ENCODE results near the gene CAPN12.
A peak's percentile ranks its signal among the peaks of the same experiment; 100 is the strongest.

Gene CAPN12

GRCh38 chr19:38737921-38738737 lies 6.1 kb downstream of the CAPN12 start:
- DNase-seq, result no peak

- DNase-seq, result no peak
Observed at GRCh38 chr19:38737281-38737865, 6.9 kb downstream of the CAPN12 start.

DNA sequence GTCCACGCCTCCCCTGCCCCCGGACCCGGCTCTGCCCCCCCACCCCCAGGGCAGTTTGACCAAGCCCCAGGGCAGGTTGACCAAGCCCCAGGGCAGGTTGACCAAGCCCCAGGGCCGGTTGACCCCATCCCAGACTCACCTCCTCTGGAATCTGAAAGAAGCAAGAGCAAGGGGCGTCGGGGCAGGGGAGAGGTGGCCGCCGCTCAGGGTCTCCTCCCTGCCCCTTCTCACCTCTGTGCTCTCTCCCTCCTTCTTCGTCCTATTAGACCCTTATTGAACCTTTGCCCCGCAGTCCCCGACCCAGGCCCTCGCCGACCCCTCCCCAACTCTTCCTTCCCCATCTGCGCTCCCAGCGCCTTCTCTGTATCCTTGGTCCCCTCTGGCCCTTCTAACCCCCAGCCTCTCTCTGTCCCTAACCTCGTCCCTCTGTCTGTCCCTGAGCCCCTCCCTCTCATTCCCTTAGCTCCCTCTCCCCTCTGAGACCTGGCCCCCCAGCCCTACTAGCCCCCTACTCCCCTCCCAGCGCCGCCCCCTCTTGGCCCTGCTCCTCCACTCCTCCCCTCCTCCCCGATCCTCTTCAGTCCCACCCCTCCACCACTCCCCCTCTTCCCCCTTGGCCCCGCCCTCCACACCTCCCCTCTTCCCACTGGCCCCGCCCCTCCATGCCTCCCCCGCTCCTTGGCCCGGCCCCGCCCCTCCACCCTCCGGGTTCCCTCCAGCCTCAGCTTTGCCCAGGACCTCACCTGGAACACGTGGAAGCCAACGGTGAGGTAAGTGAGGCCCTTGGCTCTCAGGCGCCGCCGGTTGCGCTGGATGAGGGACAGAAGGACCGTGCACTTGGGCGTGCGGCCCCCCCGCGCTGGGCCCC lies 7.6 kb downstream of the CAPN12 start:
- DNase-seq, result peak; percentile 36

DNA sequence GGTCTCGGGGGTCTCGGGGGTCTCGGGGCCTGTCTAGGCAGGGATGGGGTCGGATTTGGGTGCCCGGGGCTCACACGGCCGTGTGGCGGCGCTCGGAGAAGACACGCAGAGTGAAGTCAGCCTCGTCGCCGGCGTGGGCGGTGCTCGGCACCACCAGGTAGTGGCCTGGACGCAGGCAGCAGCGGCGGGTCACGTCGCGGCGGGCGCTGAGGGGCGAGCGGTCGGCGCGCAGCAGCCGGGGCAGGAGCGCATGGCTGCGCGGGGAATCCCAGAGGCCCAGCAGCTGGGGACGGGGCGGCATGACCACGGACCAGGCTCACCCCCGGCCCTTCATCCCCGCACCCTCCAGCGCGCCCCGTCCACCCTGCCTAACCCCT lies 8.2 kb downstream of the CAPN12 start:
- no peak for DNase-seq

GRCh38 chr19:38735257-38735686 lies 9.0 kb downstream of the CAPN12 start:
- peak; percentile 76 for DNase-seq

DNA sequence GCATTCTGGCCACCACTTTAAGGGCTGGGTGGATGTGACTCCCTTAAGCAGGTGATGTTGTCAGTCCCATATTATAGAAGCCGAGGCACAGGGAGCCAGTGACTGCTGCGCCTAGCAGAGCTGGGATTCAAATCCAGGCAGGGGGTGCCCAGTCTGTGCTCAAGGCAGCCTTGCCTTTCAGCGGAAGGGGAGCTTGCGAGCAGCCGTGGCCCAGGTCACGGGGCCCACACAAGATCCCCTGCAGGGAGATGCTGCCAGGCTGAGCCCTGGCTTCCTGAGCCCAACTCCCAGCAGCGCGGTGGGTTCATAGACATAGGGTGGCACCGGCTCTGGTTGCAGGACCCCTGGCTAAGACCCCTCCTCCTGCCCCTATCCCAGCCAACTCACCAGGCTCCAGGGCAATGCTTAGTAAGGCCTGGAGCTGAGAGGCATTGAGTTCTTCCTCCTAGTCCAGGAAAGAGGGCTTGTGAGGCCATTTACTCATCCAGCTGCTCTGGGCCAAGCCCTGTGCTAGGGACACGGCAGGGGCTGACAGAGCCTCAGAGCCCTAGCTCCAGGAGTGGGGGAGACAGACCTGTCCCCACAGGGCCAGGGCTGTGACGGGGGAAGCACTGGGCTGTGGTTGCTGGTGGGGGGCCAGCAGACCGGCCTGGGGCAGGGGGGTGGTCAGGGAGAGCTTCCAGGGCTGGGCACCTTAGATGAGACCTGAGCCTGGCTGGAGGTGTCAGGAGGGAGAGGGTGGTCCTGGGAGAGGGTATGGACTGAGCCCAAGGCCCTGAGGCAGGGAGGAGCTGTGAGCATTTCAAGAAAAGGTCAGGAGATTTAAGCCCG lies 9.6 kb downstream of the CAPN12 start:
- DNase-seq, result no peak

DNA sequence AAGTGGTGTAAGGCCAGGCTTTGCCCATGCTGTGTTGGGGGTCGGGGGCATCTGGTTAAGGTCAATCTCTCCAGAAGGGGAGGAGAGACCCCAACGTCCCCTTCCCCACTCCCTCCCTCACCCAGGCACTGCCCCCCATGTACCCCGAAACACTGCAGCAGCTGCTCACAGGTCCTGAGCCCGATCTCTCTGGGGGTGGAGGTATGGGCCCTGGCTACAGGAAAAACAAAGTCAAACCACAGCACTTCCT lies 10.2 kb downstream of the CAPN12 start:
- no peak for DNase-seq

GRCh38 chr19:38733493-38734175 lies 10.6 kb downstream of the CAPN12 start:
- DNase-seq, result no peak

DNA sequence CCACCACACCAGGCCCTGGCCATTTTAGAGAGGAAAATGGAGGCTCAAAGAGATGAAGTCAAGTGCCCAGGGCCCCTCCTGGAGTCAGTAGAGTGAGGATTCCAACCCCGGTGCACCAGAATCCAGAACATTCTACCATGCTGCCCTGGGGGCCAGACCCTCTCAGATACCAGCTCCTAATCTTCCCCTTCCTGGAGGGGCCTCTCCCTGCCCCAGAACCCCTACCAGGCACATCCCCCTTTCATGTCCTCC lies 11.1 kb downstream of the CAPN12 start:
- no peak for DNase-seq

DNA sequence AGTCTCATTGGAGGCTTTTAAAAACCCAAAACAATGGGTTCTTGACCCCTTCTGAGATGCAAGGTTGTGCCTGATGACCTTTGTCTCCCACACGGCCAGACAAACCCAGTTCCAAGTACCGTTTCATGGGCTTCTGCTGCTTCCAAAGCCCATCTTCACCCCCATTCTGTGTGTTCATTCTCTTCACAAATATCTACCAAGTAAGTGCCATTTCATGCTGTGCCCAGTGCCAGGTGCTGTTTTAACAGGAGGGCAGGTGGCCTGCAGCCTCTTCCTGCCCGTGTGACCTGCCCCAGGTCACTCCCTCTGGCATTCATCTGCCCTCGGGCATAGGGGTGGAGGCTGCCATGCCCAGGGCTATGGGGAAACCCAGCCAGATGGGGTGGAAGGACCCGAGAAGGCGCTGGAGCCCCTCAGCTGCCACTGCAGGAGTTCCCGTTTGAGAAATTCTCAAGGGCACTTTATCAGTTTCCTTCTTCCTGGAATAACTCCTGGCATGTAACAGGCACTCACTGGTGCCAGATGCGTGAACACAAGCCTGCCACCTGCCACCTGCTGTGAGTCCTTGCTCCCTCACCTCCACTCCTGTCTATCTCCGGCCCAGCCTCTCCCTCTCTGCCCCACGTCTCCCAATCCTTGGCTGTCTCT lies 12.5 kb downstream of the CAPN12 start:
- peak; percentile 83 for DNase-seq

DNA sequence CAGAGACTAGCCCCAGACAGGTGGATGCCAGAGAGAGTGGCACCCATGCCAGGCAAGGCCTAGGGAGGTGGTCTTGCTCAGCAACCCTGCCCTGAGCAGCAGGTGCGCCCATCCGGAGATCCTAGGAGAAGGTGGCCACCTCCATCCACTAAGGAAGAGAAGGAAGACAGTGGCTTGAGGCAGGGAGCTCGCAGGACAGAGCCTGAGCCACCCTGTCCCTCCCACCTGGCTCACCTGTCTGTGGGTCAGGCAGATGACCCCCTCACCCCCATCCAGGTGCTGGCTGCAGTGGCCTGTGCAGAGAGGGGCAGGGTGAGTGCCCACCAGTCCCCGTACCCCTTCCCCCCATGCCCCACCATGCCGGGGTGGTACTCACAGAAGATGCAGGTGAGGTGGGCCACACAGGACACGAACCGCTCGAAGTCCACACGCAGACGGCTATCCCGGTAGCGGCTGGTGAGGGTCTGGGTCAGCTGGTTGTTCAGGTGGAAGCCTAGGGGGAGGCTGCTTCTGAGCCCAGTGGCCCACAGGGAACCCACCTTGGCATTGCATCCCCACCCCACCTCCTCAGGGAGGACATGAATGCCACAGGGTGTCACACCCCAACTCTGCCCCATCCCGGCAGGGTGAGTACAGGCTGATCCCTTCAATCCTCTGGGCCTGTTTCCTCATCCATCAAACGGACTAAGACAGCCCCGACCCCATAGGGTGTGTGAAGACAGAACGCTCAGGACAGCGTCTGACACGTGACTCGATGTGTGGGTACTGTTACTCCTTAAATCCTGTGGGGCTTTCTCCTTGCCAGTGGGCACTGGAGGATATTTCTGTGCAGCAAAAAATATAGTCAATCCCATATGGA lies 13.3 kb downstream of the CAPN12 start:
- DNase-seq, result no peak

DNA sequence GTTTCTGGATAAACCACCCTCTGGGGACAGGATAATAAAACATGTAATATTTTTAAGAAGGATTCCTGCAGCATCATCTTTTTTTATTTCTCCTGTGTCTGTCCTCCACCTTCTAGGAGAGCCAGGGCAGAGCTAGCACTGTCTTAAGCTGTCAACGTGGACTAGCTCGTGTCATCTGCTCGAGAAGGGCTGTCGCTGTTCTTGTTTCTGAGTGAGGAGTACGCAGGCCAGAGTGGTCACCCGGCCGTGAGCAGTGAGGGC lies 13.9 kb downstream of the CAPN12 start:
- no peak for DNase-seq

GRCh38 chr19:38729653-38730469 lies 14.4 kb downstream of the CAPN12 start:
- DNase-seq, result peak; percentile 28

DNA sequence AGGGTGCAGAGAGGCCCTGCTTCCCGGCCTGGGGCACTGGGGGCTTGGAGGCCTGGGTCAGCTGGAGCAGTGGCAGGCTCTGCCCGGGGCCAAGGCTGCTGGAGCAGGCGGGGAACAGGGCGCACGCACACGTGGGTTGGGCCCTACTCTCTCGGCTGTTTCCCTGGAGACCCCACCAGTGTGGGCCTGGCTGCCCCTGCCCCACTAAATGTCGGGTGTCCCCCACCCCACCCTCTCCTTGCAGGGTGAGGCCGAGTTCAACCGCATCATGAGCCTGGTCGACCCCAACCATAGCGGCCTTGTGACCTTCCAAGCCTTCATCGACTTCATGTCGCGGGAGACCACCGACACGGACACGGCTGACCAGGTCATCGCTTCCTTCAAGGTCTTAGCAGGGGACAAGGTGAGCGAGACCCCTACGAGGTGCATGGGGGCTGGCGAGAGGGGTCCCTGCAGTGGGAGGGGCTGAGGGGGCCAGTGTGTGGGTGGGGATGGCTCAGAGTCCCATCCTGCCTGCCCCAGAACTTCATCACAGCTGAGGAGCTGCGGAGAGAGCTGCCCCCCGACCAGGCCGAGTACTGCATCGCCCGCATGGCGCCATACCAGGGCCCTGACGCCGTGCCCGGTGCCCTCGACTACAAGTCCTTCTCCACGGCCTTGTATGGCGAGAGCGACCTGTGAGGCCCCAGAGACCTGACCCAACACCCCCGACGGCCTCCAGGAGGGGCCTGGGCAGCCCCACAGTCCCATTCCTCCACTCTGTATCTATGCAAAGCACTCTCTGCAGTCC lies 15.3 kb downstream of the CAPN12 start:
- no peak for DNase-seq

DNA sequence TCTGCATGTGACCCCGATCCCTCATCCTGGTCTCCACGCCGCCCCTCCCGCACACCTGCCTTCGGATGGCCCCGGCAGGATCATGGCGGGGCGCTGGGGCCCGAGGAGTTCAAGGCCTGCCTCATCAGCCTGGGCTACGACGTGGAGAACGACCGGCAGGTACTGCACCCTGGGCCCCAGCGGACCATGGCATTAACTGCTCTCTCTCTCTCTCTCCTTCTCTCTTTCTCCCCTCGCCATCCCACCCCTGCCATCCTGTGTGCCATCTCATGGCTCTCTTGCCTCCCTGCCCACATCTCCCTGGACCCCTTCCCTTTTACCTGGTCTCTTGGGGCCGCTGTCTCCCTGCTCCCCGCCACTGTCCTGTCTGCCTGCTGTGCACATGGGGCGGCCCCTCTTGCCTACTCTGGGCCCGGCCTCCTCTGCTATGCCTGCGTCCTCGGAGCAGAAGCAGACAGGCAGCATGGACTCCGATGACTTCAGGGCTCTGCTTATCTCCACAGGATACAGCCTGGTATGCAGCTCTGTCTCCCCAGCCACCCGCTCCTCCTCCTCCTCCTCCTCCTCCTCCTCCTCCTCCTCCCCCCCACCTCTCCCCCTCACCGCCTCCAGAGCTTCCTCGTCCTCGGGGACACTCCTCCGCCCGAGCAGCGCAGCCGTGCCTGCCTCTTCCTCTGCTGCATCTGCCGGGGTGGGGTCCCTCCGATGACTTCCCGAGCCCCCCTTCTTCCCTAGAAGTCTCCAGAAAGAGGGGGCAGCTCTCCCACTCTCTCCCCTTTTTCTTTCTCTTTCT lies 16.2 kb downstream of the CAPN12 start:
- DNase-seq, result no peak

GRCh38 chr19:38727306-38727867 lies 16.9 kb downstream of the CAPN12 start:
- DNase-seq, result no peak

DNA sequence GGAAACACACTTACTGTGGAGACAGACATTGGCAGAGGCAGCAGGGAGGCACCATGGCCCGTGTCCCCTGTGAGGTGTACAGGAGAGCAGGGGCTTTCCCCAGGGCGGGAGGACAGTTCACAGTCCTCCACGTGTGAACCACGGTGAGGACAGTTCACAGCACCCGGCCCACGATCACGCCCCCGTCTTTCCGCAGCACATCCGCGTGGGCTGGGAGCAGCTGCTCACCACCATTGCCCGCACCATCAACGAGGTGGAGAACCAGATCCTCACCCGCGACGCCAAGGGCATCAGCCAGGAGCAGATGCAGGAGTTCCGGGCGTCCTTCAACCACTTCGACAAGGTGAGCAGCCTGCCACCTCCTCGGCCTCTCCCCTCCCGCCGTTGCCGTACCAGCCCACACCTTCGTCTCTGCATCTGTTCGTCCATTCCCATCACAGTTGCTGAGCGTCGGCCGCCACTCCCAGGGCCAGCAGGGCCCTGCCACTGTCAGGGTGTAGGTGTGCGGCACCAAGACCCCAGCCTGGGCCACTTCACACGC lies 17.4 kb downstream of the CAPN12 start:
- DNase-seq, result no peak

GRCh38 chr19:38726284-38726673 lies 18.0 kb downstream of the CAPN12 start:
- no peak for DNase-seq

Data from NCI-H2171 treated with DMSO at 0.1 percent for 48 hours (cell line).